Natural killer cell (primary cell): ENCODE results near the gene CCDC57. TPM values are rescaled to one million over a fixed set of nuclear protein-coding genes. Genes with fewer than 3 reads are reported as not detected.

Source experiments
- ATAC-seq, 3 donors: fragments of 150-1000 bp in 2 of 3; fragments of 200-7000 bp in 1 of 3; cut with Tn5 transposase; 1 replicate in 1 of 3; 2 replicates in 2 of 3; pipeline ENCODE4 v1.10.0; 2021; ENCODE audit warnings: mild to moderate bottlenecking in 2 of 3, moderate library complexity in 2 of 3
- DNase-seq, 2 donors: peaks; one replicate each; pipeline versions ENCODE4 v3.0.0 to v3.0.0-alpha.2; 2013 to 2021; ENCODE audit warnings: mixed read lengths in 1 of 2
- H3K27ac ChIP-seq: one replicate; pipeline ENCODE4 v1.5.1; 2013; ENCODE audit warnings: mild to moderate bottlenecking, low read length
- H3K27me3 ChIP-seq: one replicate; pipeline ENCODE4 v1.6.1; 2013; ENCODE audit warnings: low read length; ENCODE audit not compliant: control insufficient read depth, insufficient read depth
- H3K36me3 ChIP-seq: one replicate; pipeline ENCODE4 v1.6.1; 2013; ENCODE audit warnings: low read length; ENCODE audit not compliant: control insufficient read depth, insufficient read depth
- H3K4me1 ChIP-seq: one replicate; pipeline ENCODE4 v1.6.1; 2013; ENCODE audit warnings: low read length; ENCODE audit not compliant: control insufficient read depth, insufficient read depth
- H3K4me3 ChIP-seq: one replicate; pipeline ENCODE4 v1.5.1; 2013; ENCODE audit warnings: low read length
- H3K9me3 ChIP-seq: one replicate; pipeline ENCODE4 v1.6.1; 2013; ENCODE audit warnings: low read length; ENCODE audit not compliant: control insufficient read depth, insufficient read depth
- H3K27ac Mint-ChIP-seq, 2 donors: one replicate each; pipeline ENCODE4 v1.8.0; 2022; ENCODE audit warnings: mild to moderate bottlenecking in 2 of 2, mixed read lengths in 2 of 2, moderate library complexity in 1 of 2
- H3K27me3 Mint-ChIP-seq, 2 donors: one replicate each; pipeline ENCODE4 v1.8.0; 2022; ENCODE audit warnings: low read depth in 2 of 2, mixed read lengths in 2 of 2
- H3K36me3 Mint-ChIP-seq: one replicate; pipeline ENCODE4 v1.8.0; 2022; ENCODE audit warnings: mixed read lengths
- H3K4me1 Mint-ChIP-seq, 2 donors: one replicate each; pipeline ENCODE4 v1.8.0; 2022; ENCODE audit warnings: mixed read lengths in 2 of 2
- H3K4me3 Mint-ChIP-seq: one replicate; pipeline ENCODE4 v1.8.0; 2022; ENCODE audit warnings: mild to moderate bottlenecking, moderate library complexity, mixed read lengths
- H3K9me3 Mint-ChIP-seq, 2 donors: one replicate each; pipeline ENCODE4 v1.8.0; 2022; ENCODE audit warnings: mixed read lengths in 2 of 2
- CTCF ChIP-seq: fragments of 200-600 bp; IDR thresholded peaks from one replicate; pipeline ENCODE4 v1.8.0; 2022; ENCODE audit warnings: antibody characterized with exemption
- WGBS: methylation state at CpG from one replicate; pipeline ENCODE4 v1.1.7; 2013; ENCODE audit warnings: missing lambda C conversion rate; ENCODE audit not compliant: insufficient coverage; 5-methylcytosine and 5-hydroxymethylcytosine counted together
- intact Hi-C: fragments of 100-400 bp; cut with micrococcal nuclease; formaldehyde crosslinking; loops from one replicate; pipeline ENCODE4 v1.14.2; 2022
- total RNA-seq, 4 donors: library from RNA; stranded (reverse); fragments of 120-200 nt in 1 of 4; gene quantifications; one replicate each; pipeline versions ENCODE4 v1.2.3 to v1.2.4, GENCODE V29; 2013 to 2022

Gene CCDC57
- total RNA-seq, 3 donors from 2014 or later (not counting 1 experiment from before 2014, with no cell fraction given) = 69.7 to 79.2 (median 75.1) TPM

- no peaks in the 10 kb centered on the region for H3K36me3 ChIP-seq
- no peak overlapping the region for H3K4me3 Mint-ChIP-seq
- no peak overlapping the region for H3K27ac Mint-ChIP-seq
Measured at GRCh38 chr17:82114872-82115271, 97.8 kb downstream of the CCDC57 start.

GRCh38 chr17:82114447-82114846, 98.2 kb downstream of the CCDC57 start:
- Mint-ChIP-seq H3K4me3 (no peak overlapping the region), H3K27me3 (no peaks in the 10 kb centered on the region), H3K4me1 (no peaks in the 10 kb centered on the region), H3K9me3 (no peaks in the 10 kb centered on the region), H3K27ac (no peak overlapping the region), H3K36me3 (no peaks in the 10 kb centered on the region)
- Histone ChIP-seq H3K36me3 (no peaks in the 10 kb centered on the region), H3K4me1 (no peaks in the 10 kb centered on the region), H3K27me3 (no peaks in the 10 kb centered on the region), H3K27ac (no peak overlapping the region), H3K9me3 (no peaks in the 10 kb centered on the region), H3K4me3 (no peak overlapping the region)
- intact Hi-C loops = no loop called here
- no peak for DNase-seq
- ATAC-seq = no peak
- WGBS = 91% methylated on average over 10 of the region's 10 CpGs
- no peak for TF ChIP-seq CTCF

More at GRCh38 chr17:82114872-82115271, 97.8 kb downstream of the CCDC57 start:
- ATAC-seq (no peak), DNase-seq (no peak)
- no peaks in the 10 kb centered on the region for H3K27me3 Mint-ChIP-seq
- no peak for TF ChIP-seq CTCF
- H3K4me1 ChIP-seq = no peaks in the 10 kb centered on the region
- H3K36me3 Mint-ChIP-seq = no peaks in the 10 kb centered on the region
- no peaks in the 10 kb centered on the region for H3K27me3 ChIP-seq
- no peaks in the 10 kb centered on the region for H3K9me3 ChIP-seq
- H3K27ac ChIP-seq = no peak overlapping the region
- no peak overlapping the region for H3K4me3 ChIP-seq
- no peaks in the 10 kb centered on the region for H3K4me1 Mint-ChIP-seq
- no peaks in the 10 kb centered on the region for H3K9me3 Mint-ChIP-seq
- 91% methylated on average over 9 of the region's 9 CpGs for WGBS
- intact Hi-C loops = no loop called here

GRCh38 chr17:82113941-82114340, 98.7 kb downstream of the CCDC57 start:
- no peak overlapping the region for H3K4me3 Mint-ChIP-seq
- intact Hi-C loops = no loop called here
- DNase-seq (no peak), ATAC-seq (no peak)
- peaks cover 0 to 3% of the 10 kb centered on the region in 2 donors for H3K4me1 Mint-ChIP-seq
- no peak overlapping the region for H3K4me3 ChIP-seq
- no peaks in the 10 kb centered on the region for H3K36me3 ChIP-seq
- H3K27me3 ChIP-seq = no peaks in the 10 kb centered on the region
- no peak overlapping the region for H3K27ac ChIP-seq
- H3K9me3 ChIP-seq = no peaks in the 10 kb centered on the region
- 94% methylated on average over 13 of the region's 13 CpGs for WGBS
- no peaks in the 10 kb centered on the region for H3K4me1 ChIP-seq
- no peak overlapping the region for H3K27ac Mint-ChIP-seq
- no peaks in the 10 kb centered on the region for H3K27me3 Mint-ChIP-seq
- H3K9me3 Mint-ChIP-seq = no peaks in the 10 kb centered on the region
- no peak for TF ChIP-seq CTCF
- no peaks in the 10 kb centered on the region for H3K36me3 Mint-ChIP-seq

- TF ChIP-seq CTCF = no peak
- H3K4me1 Mint-ChIP-seq = peaks cover 0 to 8% of the 10 kb centered on the region in 2 donors
- ATAC-seq (no peak), DNase-seq (no peak)
- no peak overlapping the region for H3K4me3 Mint-ChIP-seq
- 92% methylated on average over 9 of the region's 9 CpGs for WGBS
- H3K36me3 Mint-ChIP-seq = no peaks in the 10 kb centered on the region
- no peaks in the 10 kb centered on the region for H3K4me1 ChIP-seq
- H3K9me3 ChIP-seq = no peaks in the 10 kb centered on the region
- H3K27ac Mint-ChIP-seq = no peak overlapping the region
- no peaks in the 10 kb centered on the region for H3K9me3 Mint-ChIP-seq
- no peaks in the 10 kb centered on the region for H3K27me3 ChIP-seq
- no peaks in the 10 kb centered on the region for H3K27me3 Mint-ChIP-seq
- H3K4me3 ChIP-seq = no peak overlapping the region
- H3K27ac ChIP-seq = no peak overlapping the region
- H3K36me3 ChIP-seq = no peaks in the 10 kb centered on the region
- intact Hi-C loops = no loop called here
Measured at GRCh38 chr17:82113422-82113821, 99.2 kb downstream of the CCDC57 start.
